Activated T-helper 9 cell treated with anti-CD3 and anti-CD28 coated beads, Interleukin-2, amount 50 U/mL, for 16 hours (primary cell): ENCODE data around the gene GAD2.

Experiments used
- DNase-seq: peaks from one replicate; pipeline ENCODE4 v3.0.0-alpha.2; 2020; ENCODE audit warnings: low read depth

The GAD2 gene

DNA sequence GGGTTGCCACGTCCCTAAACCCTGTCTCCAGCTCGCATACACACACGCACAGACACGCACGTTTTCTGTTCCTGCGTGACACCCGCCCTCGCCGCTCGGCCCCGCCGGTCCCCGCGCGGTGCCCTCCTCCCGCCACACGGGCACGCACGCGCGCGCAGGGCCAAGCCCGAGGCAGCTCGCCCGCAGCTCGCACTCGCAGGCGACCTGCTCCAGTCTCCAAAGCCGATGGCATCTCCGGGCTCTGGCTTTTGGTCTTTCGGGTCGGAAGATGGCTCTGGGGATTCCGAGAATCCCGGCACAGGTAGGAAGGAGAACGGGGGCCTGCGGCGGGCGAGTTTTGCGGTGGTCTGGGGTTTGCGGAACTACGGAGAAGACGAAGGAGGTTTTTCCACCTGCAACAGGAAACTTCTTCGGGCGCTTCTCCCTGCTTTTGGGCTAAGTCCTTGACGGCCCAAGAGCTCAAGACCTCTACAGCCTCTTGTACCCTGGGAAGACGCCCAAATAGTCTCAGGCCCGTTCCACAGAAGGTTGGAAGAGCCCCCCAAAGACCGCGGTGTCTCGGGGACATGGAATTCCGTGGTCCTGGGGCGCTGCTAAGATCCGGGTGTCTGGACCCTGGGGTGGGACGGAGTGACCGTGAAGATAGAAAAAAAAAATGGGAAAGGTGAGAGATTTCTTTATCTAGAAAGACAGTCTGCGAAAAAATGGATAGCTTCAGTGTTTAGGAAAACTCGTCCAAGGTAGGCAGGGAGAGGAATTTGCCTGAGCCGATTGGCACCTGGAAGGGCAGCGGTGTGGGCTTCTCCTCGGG lies at the start of gene GAD2:
Gene GAD2 (plus strand): TSS at position 190 of the 811 bp plus-strand sequence. CDS start 36 bp downstream, at position 226.
- no peak for DNase-seq

DNA sequence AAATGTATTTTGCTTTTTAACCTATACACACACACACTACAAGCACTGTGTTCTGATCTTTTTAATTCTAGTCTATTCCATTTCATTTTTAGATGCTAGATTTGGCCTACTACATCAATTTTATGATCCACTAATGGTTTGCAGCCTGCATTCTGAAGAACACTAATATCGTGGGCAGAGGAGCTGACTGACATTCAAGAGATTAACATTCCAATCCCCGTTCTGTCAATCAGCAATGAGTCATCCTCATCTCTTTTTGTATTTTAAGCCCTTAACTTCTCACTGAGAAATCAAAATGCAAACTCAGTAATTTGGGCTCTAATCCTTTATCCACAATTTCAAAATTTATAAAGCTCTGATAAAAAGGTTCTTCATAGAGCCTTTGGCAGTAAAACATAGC lies 47.1 kb upstream of the GAD2 start:
- DNase-seq = no peak

DNA sequence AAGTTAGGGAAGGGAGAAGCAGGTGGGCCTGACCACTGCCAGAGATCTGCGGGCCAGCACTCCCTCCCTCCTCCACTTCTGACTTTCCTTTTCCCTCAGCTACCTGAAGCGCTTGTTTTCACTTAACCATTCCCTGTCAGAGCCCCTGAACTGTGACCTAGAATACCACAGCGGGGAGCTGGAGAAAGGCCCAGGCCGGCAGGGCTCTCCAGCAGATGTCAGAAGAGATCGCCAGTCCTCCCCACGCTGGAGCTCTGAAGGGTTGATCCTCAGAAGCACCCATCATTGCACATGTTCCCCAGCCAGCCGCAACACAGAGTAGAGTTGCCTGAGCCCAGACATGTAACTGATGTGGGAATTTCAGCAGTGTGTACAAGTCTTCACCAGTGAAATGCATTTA lies 44.4 kb upstream of the GAD2 start:
- DNase-seq = no peak

DNA sequence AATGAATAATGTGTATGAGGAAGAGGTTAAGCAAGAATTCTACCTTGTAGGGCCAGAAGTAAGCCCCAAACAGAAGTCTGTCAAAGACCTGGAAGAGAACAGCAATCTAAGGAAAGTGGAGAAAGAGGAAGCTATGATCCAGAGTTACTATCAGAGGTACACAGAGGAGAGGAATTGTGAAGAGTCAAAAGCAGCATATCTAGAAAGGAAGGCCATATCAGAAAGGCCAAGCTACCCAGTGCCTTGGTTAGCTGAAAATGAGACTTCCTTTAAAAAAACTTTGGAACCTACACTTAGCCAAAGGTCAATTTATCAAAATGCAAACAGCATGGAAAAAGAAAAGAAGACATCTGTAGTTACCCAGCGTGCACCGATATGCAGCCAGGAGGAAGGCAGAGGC lies 42.7 kb upstream of the GAD2 start:
- no peak for DNase-seq

DNA sequence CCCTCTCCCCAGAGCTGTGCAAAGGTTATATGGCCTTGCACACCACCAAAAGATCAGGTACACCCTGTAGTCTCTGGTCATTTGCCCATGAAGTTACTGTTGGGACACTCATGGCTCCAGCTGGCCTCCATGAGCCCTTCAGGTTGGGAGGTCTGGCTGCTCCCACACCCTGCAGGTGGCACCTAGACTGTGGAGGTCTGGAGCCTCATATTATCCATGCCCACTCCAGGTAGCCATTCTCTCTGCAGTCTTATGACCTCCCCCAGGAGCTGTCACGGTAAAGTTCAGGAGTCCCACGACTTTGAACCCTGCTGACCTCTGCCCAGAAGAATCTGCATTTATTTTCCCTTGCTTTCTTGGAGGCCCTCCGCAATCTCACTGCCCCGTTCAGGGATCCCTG lies 39.2 kb upstream of the GAD2 start:
- no peak for DNase-seq

DNA sequence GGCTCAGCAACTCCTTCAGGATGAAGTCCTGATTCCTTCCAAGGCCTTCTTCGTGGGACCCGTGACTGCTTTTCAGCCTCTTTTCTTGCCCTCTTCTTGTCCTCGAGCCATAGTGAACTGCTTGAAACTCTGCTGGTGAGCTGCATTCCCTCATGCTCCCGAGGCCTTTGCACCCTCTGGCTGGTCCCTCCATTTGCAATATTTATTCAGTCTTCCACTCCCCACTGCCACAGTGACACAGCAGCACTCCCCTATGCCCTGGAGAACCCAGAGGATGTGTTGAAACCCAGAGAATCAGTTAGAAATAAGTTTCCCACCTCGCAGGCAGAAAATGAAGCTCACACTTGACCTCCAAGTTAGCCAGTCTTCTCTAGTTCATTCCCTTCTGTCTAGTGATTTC lies 22.3 kb upstream of the GAD2 start:
- DNase-seq = no peak

DNA sequence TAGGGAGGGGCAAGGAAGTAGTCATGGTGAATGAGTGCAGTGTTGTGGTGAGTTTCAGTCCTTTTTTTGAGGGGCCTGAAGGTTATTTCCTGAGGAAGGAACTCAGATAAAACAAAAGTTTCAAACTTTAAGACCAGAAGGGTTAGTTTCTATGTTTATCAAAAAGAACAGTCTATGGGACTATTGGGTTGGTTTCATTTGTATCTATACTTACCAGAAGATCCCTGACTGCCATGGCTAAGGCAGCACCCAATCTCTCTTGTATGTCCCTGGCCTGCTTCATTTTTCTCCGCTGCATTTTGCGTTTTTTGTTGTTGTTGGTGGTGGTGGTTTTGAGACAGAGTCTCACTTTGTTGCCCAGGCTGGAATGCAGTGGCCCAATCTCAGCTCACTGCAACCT lies 19.3 kb upstream of the GAD2 start:
- DNase-seq = no peak

DNA sequence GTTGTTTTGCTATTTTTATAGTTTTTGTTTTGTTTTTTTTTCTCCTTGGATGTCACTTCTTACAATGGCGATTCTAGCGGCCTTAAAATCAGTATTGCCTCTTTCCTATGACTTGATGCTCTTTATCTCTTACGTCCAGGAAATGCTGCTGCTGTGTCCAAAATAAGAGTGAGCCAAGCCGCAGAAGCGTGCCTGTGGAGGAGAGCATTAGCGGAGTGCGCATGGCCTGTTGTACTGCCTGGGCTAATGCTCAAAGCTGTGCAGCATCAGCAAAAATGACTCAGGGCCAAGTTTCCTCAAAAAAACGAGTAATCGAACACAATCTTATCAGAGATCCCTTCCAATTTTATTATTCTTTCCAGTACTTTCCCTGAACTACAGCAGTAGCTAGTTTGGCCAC lies 18.5 kb upstream of the GAD2 start:
- no peak for DNase-seq

DNA sequence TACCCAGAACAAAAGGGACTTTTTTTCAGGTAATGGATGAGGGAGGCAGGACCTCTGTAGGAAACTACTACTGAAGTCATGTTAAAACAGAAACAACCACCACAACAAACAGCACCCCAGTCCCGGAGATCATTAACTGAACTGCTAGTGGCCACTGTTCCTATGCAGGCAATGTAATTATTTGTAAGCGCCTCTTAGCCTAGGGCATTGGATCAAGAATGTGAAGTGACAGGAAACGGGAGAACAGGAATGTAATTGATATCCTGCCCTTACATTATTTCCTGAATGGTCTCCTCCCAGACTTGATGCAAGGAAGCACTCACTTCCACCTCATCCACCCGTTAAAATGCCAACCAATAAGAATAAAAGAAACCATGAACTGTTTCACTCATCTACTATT lies 16.7 kb upstream of the GAD2 start:
- DNase-seq = no peak

DNA sequence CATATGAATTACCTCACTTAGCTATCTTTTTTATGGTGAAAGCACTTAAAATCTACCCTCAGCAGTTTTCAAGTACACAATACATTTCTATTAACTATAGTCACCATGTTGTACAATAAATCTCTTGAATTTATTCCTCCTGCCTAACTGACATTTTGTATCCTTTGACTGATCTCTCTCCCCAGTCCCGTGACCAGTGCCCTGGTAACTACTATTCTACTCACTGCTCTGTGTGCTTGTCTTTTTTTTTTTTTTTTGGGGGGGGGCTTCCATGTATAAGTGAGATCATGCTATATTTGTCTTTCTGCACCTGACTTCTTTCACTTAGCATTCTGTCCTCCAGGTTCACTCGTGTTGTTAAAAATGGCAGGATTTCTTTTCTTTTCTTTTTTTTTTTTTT lies 11.4 kb upstream of the GAD2 start:
- no peak for DNase-seq

DNA sequence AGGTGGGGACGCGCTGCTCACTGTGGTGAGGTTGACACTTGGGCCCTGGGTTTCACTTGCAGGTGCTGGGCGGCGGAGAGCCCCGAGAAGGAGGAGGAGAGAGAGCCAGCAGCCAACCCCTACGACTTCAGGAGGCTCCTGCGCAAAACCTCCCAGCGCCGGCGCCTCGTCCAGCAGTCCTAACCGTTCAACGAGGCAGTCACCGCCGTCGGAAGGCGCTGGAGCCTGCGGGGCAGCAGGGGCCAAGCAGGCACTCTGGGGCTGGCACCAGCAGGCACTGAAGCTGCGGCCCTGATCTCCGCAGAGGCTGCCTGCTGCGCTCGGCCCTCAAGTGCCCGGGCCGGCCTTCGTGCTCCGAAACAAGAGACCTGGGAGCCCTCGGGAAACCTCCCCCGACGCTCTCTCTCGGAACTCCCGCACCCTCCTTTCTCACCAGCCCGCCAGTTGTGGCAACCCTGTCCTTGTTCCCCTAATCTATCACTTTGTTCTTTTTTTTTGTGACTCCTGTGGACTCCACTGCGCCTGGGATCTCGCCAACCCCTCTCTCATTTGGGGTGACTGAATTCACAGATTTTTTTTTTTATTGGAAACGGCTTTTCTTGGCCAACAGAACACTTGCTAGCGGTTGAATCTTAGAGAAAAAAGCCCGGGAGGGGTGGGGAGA lies 4.7 kb upstream of the GAD2 start:
- no peak for DNase-seq

DNA sequence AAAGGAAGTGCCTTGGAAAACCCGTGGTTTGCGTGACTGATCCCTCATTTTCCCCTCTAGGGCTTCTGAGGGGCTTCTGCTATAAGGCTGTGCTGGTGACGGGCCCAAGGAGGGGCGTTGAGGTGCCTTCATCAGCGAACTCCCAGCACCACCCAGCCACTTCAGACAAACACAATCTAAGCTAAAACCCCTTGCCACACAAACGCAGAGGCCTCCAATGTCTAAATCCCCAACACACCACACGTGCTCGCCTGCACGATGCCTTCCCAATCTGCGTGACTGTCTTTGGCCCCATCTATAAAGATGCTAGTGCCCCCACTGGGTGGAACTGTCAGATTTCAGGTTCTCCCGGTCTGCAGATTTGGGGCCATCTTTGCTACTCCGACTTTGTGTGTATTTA lies 4.1 kb upstream of the GAD2 start:
- no peak for DNase-seq

DNA sequence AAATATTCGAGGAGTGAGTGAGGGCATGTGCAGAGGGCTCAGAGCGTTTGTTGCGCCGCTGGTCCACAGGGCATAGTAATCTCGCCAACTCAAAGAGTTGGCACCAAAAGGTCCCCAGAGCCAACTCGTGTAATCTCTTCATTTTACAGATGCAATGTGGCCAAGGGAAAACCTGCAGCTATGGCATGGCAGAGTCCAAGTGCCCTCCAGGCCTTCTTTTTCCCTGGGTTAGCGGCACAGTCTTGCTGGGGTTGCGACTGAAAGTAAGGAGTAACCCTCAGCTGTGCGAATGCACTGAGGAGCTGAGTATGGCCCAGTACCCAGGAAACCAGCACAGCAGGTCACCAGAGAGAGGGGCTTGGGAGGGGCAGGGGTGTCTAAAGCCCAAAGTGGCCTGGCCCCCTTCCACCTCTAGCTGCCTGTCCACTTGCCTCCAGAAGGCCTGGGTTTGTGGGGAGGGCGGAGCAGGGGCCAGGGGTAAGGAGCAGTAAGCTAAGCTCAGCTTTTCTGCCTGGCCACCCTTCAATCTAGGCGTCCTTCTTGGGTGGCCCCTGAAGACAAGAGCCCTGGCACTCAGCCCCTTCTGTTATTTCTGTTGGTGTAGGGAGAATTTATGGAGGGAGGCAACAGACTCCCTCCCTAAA lies 3.3 kb upstream of the GAD2 start:
- no peak for DNase-seq

DNA sequence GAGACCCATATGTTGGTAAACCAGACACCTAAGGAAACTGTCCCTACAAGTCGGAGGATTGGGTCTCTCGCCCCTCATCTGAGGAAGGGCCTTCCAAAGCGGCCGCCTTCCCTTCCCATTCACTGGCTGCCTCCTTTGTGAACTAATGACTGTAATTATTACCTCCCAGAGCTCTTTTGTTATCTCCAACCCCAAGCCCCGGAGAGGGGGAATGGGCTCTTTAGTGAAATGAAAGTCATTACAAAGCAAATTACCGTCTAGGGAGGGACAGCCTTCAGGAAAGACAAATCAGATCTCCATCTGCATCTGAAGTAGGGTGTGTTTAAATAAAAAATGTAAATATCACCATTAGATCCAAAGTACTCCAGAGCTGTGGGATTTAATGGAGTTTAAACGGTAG lies 2.6 kb upstream of the GAD2 start:
- DNase-seq = no peak

DNA sequence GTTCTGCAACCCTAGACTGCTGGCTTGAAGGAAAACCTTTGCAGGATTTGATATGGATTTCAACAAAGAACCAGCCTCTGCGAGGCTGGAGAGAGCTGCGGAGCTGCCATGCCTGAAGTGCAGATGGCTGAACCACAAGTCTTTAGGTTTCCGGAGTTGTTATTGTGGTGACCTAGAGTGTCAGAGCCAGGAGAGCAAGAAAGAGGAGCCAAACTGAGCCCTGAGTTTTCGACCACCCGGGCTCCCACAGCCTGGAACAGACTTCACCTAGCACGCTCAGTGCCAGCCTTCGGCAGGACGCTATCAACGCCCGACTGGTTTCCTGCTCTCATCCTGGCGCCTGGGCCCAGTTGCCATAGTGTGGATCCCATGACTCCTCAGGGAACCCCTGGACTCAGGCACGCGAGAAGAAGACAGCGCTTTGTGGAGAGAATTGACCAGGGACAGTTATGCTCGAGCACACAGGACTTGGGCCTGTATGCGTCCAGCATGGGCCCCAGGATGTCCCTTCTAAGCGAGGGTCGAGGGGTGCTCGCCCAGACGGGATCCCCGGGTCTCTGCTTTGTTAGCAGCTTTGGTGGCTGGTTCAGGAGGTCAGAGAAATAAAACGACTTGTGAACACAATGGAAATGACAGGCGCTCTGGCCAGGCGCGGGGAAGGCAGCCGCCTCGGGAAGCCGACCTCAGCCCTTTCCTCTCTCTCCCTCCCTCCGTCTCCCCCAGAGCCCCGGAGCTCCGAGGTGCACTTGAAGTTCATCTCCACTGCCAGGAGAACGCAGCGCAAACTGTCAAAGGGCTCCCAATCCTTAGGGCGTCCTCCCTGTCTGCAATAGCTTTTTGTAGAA lies 1.8 kb upstream of the GAD2 start:
- no peak for DNase-seq

DNA sequence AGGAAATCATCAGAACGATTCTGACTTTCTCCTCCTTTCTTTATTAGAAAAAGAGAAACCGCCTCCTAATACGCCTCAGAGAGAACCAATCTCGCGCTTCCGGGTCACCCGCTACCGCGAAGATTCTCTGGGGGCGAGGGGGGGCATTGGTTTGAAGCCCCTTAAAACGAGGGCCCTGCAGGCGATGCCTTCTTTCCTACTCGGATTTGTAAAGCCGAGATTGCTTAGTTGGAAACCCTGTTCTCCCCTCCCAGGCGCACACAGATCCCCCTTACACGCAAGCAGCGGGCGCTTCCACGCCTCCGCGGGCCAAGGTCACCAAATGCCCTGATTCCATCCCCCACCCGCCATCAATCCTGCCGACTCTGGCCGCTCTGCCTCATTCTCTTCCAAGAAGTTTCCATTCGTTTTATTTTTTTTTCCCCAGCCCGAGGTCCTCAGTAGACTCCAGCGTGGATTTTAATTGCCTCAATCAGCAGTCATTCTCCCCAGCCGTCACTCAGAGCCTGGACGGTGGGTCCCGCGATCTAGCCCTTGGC lies 1.1 kb upstream of the GAD2 start:
- no peak for DNase-seq

DNA sequence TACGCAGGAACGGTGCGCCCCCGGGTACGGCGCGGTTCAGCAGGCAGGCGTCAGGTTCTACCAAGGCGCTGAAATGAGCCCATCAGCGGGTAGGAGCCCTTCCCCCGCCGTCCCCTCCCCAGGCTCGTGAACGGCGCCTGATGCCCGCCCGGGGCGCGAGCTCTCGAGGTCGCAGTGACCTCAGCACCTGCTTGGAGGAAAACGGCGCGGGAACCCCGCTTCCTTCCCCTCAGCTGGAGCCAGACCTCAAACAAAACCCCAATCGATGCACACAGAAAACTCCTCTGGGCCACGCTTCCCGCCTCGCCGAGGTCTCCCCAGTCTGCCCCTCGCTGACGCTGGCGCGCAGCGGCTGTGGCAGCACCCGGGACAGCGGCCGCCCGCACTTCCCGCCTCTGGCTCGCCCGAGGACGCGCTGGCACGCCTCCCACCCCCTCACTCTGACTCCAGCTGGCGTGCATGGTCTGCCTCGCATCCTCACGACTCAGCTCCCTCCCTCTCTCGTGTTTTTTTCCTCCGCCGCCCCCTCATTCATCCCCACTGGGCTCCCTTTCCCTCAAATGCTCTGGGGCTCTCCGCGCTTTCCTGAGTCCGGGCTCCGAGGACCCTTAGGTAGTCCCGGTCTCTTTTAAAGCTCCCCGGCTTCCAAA lies 514 bp upstream of the GAD2 start:
- no peak for DNase-seq

DNA sequence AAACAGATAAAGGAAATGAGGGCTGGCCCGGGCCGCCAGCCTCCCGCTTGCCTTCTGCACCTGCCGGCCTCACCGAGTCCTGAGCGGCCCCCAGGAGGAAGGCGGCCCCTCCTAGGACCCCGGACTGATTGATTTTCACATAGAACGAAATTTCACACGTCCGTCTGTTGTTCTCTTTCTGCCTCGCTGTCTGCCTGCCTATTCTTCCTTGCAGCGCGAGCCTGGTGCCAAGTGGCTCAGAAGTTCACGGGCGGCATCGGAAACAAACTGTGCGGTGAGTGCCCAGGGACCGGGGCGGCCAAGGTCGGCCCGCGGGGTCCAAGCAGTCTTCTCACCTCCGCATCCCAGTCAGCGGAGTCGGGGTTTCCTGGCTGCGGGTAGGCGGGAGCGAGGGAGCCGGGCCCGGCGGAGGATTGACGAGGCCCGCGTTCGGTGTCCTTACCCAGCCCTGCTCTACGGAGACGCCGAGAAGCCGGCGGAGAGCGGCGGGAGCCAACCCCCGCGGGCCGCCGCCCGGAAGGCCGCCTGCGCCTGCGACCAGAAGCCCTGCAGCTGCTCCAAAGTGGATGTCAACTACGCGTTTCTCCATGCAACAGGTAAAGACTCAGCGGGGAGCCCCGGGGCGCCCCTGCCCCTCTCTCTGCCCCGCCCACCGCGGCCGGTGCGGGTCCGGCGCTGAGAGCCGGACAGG lies 967 bp downstream of the GAD2 start:
- no peak for DNase-seq

DNA sequence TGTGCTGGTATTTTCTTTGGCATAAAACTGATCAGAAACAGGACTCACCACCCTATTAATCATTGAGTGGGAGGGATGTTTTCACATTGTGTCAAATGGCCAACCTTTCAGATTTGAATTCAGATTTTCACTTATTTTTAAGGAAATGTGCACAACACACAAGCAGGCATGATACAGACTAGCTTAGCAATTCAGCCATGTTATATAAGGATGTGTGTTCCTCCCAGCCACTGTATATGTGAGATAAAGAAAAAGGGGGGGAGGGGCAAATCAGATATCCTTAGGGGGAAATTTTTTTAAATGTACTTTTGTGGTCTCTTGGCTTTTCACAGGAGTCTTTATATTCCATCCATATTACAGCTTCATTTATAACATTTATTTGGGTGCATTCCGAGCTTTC lies 3.1 kb downstream of the GAD2 start:
- no peak for DNase-seq

DNA sequence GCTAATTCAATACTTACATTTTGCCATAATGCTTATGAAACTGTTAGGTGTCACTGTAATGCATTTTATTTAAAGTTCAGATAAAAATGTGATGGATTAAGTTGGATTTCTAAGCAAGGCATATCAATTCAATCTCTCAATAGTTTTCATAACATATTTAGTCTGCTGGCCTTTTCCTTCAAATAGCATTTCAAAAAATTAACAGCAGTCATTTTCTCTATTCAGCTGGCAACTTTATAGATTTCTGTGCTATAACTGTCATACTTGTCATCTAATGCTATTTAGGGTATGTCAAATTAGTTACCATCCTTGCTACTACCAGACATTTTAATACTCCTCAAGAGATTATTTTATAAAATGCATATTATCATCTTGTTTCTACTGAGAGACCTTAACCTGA lies 4.3 kb downstream of the GAD2 start:
- no peak for DNase-seq

DNA sequence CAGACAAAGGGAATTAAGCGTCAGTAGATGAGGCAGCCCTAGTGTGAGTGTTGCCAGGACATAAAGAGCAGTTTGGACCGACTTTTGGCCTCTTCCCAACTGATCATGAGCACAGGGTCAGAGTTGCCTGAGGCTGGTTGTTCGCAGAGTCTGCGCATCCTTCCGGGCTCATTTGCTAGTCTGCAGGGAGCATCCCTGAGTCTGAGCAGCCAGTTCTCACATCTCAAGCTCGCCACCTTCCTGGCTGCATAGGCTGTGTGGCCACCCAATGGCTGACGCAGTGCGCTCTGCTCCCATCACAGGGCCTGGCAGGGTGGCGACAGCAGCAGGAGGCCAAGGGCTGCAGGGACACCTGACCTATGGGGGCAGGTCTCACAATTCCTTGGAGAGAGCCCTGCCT lies 5.0 kb downstream of the GAD2 start:
- no peak for DNase-seq
